ENCODE data around the gene HOXA13.

GRCh38 chr7:27147199-27148030 is 52.5 kb downstream of the HOXA13 start, which contains the start of gene HOXA6:
- TF ChIP-seq CTCF (IDR thresholded peaks at IDR 0.05): no peak
- TF ChIP-seq POLR2AphosphoS5 (IDR thresholded peaks at IDR 0.05; ENCODE audit: insufficient read depth in 1 of 2, low read depth in 1 of 2): peak in 1 of 2 donors; percentile 5

Data from vagina (tissue), 2 donors.